GM19452 (cell line): ENCODE measurements around the gene SLC2A13.
A peak's percentile ranks its signal among the peaks of the same experiment; 100 is the strongest.

Experiments
- ATAC-seq: cut with Tn5 transposase; IDR thresholded peaks from one replicate; pipeline ENCODE4 v1.9.1; 2021; ENCODE audit not compliant: unreplicated experiment

The SLC2A13 gene

GRCh38 chr12:40002178-40003169 is 103.4 kb downstream of the SLC2A13 start:
- no peak for ATAC-seq

GRCh38 chr12:40001406-40001805 is 104.5 kb downstream of the SLC2A13 start:
- no peak for ATAC-seq

GRCh38 chr12:40000884-40001283 is 105.0 kb downstream of the SLC2A13 start:
- ATAC-seq, result no peak

GRCh38 chr12:39993268-39993667 is 112.6 kb downstream of the SLC2A13 start:
- ATAC-seq, result no peak

GRCh38 chr12:39990122-39991101 is 115.5 kb downstream of the SLC2A13 start:
- ATAC-seq, result peak; percentile 94

GRCh38 chr12:39989501-39989900 is 116.4 kb downstream of the SLC2A13 start:
- no peak for ATAC-seq

- no peak for ATAC-seq
Measured at GRCh38 chr12:39988574-39988973, 117.3 kb downstream of the SLC2A13 start.

- no peak for ATAC-seq
Measured at GRCh38 chr12:39986674-39987073, 119.2 kb downstream of the SLC2A13 start.

- no peak for ATAC-seq
Measured at GRCh38 chr12:39984670-39985069, 121.2 kb downstream of the SLC2A13 start.

- no peak for ATAC-seq
Measured at GRCh38 chr12:39975374-39975918, 130.4 kb downstream of the SLC2A13 start.

GRCh38 chr12:39972119-39972518 is 133.8 kb downstream of the SLC2A13 start:
- ATAC-seq, result no peak

- ATAC-seq, result no peak
Measured at GRCh38 chr12:39971348-39971747, 134.5 kb downstream of the SLC2A13 start.

- ATAC-seq, result no peak
Measured at GRCh38 chr12:39966721-39967120, 139.2 kb downstream of the SLC2A13 start.

GRCh38 chr12:39966256-39966655 is 139.6 kb downstream of the SLC2A13 start:
- no peak for ATAC-seq

GRCh38 chr12:39959467-39959866 is 146.4 kb downstream of the SLC2A13 start:
- no peak for ATAC-seq

- no peak for ATAC-seq
Measured at GRCh38 chr12:39959031-39959430, 146.8 kb downstream of the SLC2A13 start.

- ATAC-seq, result no peak
Measured at GRCh38 chr12:39958377-39958776, 147.5 kb downstream of the SLC2A13 start.

GRCh38 chr12:39956725-39957124 is 149.2 kb downstream of the SLC2A13 start:
- ATAC-seq, result no peak

GRCh38 chr12:39946361-39947280 is 159.3 kb downstream of the SLC2A13 start:
- no peak for ATAC-seq

GRCh38 chr12:39937119-39937518 is 168.8 kb downstream of the SLC2A13 start:
- no peak for ATAC-seq
